MM.1S (cell line): ENCODE results near the gene SRC.

Experiments used
- DNase-seq: peaks from one replicate; pipeline ENCODE4 v3.0.0-alpha.2; 2015
- H2AFZ ChIP-seq: fragments of 300-600 bp; sonication (generic); 2 replicates; pipeline ENCODE4 v1.6.0; 2016; ENCODE audit warnings: antibody characterized with exemption, low read length
- H3F3A ChIP-seq: fragments of 300-600 bp; sonication (generic); 2 replicates; pipeline ENCODE4 v1.6.1; 2016; ENCODE audit warnings: mild to moderate bottlenecking, antibody characterized with exemption, low read length, moderate library complexity, mixed read lengths; ENCODE audit not compliant: insufficient read depth
- H3K27ac ChIP-seq: fragments of 300-600 bp; sonication (generic); 2 replicates; pipeline ENCODE4 v1.5.1; 2016; ENCODE audit warnings: mild to moderate bottlenecking, low read length
- H3K27me3 ChIP-seq: fragments of 300-600 bp; sonication (generic); replicated peaks from 2 replicates; pipeline ENCODE4 v1.6.0; 2016; ENCODE audit warnings: low read length; ENCODE audit not compliant: insufficient read depth
- H3K36me3 ChIP-seq: fragments of 300-600 bp; sonication (generic); replicated peaks from 2 replicates; pipeline ENCODE4 v1.6.1; 2016; ENCODE audit warnings: mild to moderate bottlenecking, low read length, mixed read lengths; ENCODE audit not compliant: insufficient read depth
- H3K4me1 ChIP-seq: fragments of 300-600 bp; sonication (generic); 2 replicates; pipeline ENCODE4 v1.6.1; 2016; ENCODE audit warnings: low read length, mixed read lengths
- H3K4me2 ChIP-seq: fragments of 300-600 bp; sonication (generic); 2 replicates; pipeline ENCODE4 v1.6.0; 2016; ENCODE audit warnings: low read depth, low read length
- H3K4me3 ChIP-seq: fragments of 300-600 bp; sonication (generic); 2 replicates; pipeline ENCODE4 v1.5.1; 2016; ENCODE audit warnings: low read length, mixed read lengths
- H3K79me2 ChIP-seq: fragments of 300-600 bp; sonication (generic); 2 replicates; pipeline ENCODE4 v1.6.1; 2016; ENCODE audit warnings: mixed run types, low read length, mixed read lengths
- H3K9ac ChIP-seq: fragments of 300-600 bp; sonication (generic); 2 replicates; pipeline ENCODE4 v1.6.1; 2016; ENCODE audit warnings: low read length, mixed read lengths
- H3K9me2 ChIP-seq: fragments of 300-600 bp; sonication (generic); replicated peaks from 2 replicates; pipeline ENCODE4 v1.6.1; 2016; ENCODE audit warnings: mild to moderate bottlenecking, low read length, mixed read lengths; ENCODE audit not compliant: insufficient read depth
- H3K9me3 ChIP-seq: fragments of 300-600 bp; sonication (generic); replicated peaks from 2 replicates; pipeline ENCODE4 v1.6.1; 2016; ENCODE audit warnings: mild to moderate bottlenecking, low read length, mixed read lengths; ENCODE audit not compliant: insufficient read depth
- H4K20me1 ChIP-seq: fragments of 300-600 bp; sonication (generic); 2 replicates; pipeline ENCODE4 v1.6.1; 2016; ENCODE audit warnings: mild to moderate bottlenecking, low read length, moderate library complexity, mixed read lengths; ENCODE audit not compliant: insufficient read depth
- CTCF ChIP-seq: fragments of 300-600 bp; sonication (generic); IDR thresholded peaks from 2 replicates; pipeline ENCODE4 v1.5.1; 2016; ENCODE audit warnings: antibody characterized with exemption, low read length, mixed read lengths
- EZH2 ChIP-seq: fragments of 300-600 bp; sonication (generic); optimal IDR thresholded peaks from 2 replicates; pipeline ENCODE3; 2017; ENCODE audit warnings: low read depth, mild to moderate bottlenecking, antibody characterized with exemption, low read length, mixed read lengths
- EZH2phosphoT487 ChIP-seq: fragments of 300-600 bp; sonication (generic); IDR thresholded peaks from 2 replicates; pipeline ENCODE4 v1.6.1; 2018; ENCODE audit warnings: antibody characterized with exemption, low read length

SRC gene

GRCh38 chr20:37424062-37424851 is 78.3 kb downstream of the SRC start:
- Histone ChIP-seq H3K36me3 (no peaks in the 10 kb centered on the region), H2AFZ (no peak overlapping the region), H3K4me1 (no peaks in the 10 kb centered on the region), H3K9me3 (no peaks in the 10 kb centered on the region), H3F3A (no peaks in the 10 kb centered on the region), H4K20me1 (no peaks in the 10 kb centered on the region), H3K4me3 (no peak overlapping the region), H3K4me2 (no peak overlapping the region), H3K9me2 (no peaks in the 10 kb centered on the region), H3K27me3 (peaks cover 94% of the 10 kb centered on the region), H3K79me2 (no peaks in the 10 kb centered on the region), H3K9ac (no peak overlapping the region), H3K27ac (no peak overlapping the region)
- TF ChIP-seq EZH2 (no peak), EZH2phosphoT487 (no peak), CTCF (no peak)
- no peak for DNase-seq

GRCh38 chr20:37425103-37425625 is 79.2 kb downstream of the SRC start:
- no peak overlapping the region for H3K4me3 ChIP-seq
- peaks cover 89% of the 10 kb centered on the region for H3K27me3 ChIP-seq
- H3K4me2 ChIP-seq, result no peak overlapping the region
- no peak for DNase-seq
- H3F3A ChIP-seq, result no peaks in the 10 kb centered on the region
- TF ChIP-seq CTCF (no peak), EZH2phosphoT487 (no peak), EZH2 (no peak)
- H3K79me2 ChIP-seq, result no peaks in the 10 kb centered on the region
- H3K9ac ChIP-seq, result no peak overlapping the region
- H3K36me3 ChIP-seq, result no peaks in the 10 kb centered on the region
- no peaks in the 10 kb centered on the region for H3K9me2 ChIP-seq
- no peak overlapping the region for H3K27ac ChIP-seq
- H2AFZ ChIP-seq, result no peak overlapping the region
- no peaks in the 10 kb centered on the region for H3K4me1 ChIP-seq
- H3K9me3 ChIP-seq, result no peaks in the 10 kb centered on the region
- H4K20me1 ChIP-seq, result no peaks in the 10 kb centered on the region

GRCh38 chr20:37426106-37426505 is 80.2 kb downstream of the SRC start:
- DNase-seq, result no peak

More at GRCh38 chr20:37426106-37426505, 80.2 kb downstream of the SRC start:
- no peaks in the 10 kb centered on the region for H3F3A ChIP-seq
- no peak overlapping the region for H3K4me3 ChIP-seq
- H3K9ac ChIP-seq, result no peak overlapping the region
- H3K27me3 ChIP-seq, result peaks cover 83% of the 10 kb centered on the region
- no peak overlapping the region for H3K27ac ChIP-seq
- H3K4me1 ChIP-seq, result no peaks in the 10 kb centered on the region
- no peak for TF ChIP-seq EZH2phosphoT487
- no peak for TF ChIP-seq CTCF
- no peak for TF ChIP-seq EZH2
- H4K20me1 ChIP-seq, result no peaks in the 10 kb centered on the region
- no peak overlapping the region for H3K4me2 ChIP-seq
- H2AFZ ChIP-seq, result no peak overlapping the region
- no peaks in the 10 kb centered on the region for H3K79me2 ChIP-seq
- H3K36me3 ChIP-seq, result no peaks in the 10 kb centered on the region
- no peaks in the 10 kb centered on the region for H3K9me2 ChIP-seq
- H3K9me3 ChIP-seq, result no peaks in the 10 kb centered on the region
